Kidney capillary endothelial cell (primary cell): ENCODE measurements around the gene TSC22D1.
"Not testable (repeated sequence)": the region's sequence is repeated elsewhere in the genome, so short reads cannot be mapped to it uniquely, and the experiment has no call there.

Experiments used
- DNase-seq: peaks from one replicate; pipeline ENCODE4 v3.0.0-alpha.2; 2018; ENCODE audit warnings: low spot score

The TSC22D1 gene

DNA sequence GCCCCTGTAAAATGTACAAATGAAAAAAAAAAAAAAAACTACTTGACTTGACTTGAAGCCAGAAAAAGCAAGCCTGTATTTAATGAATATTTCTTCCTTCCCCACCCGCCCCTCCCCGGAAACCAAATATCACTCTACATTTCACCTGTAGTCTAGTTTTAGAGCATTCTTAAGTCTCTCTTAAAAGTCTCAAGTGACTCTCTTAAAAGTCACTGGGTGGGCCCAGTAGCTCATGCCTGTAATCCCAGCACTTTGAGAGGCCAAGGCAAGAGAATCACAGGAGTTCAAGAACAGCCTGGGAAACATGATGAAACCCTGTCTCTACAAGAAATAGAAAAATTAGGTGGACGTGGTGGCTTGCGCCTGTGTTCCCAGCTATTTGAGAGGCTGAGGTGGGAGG, 72.0 kb downstream of the TSC22D1 start:
- DNase-seq, result no peak

DNA sequence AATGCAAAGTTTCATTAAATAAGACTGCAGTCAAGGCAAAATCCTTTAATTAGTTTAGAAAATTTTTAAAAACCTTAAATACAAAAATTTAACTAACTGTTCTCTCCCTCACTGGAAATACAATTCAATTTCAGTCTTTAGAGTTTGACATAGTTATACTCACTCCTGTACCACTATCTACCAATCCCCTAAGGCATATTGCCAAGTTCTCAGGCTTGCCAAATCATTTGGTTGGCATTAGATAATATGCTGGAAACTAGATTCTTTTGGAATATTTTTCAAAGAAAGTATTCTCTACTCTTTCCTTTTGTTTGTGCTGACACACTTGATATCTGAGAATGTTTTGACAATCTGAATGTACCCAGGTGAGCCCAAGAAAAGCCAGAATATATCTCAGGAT, 77.2 kb downstream of the TSC22D1 start:
- DNase-seq, result no peak

DNA sequence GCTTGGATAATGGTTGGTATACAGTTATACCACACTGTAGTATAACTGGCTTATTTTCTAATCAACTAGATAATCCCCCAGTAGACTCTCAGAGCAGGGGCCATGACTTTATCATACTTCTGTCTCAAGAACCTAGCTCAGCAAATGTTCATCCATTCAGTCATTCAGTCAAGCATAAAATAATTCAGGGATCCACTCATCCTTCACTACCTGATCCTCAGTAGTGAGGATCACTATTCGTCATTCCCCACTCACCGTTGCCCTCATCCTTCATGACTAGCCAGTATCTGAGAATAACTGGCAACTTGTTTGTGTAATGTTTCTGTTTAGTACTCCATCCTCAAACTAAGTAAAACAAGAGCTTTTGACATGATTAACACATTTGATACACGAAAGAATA, 77.6 kb downstream of the TSC22D1 start:
- no peak for DNase-seq

DNA sequence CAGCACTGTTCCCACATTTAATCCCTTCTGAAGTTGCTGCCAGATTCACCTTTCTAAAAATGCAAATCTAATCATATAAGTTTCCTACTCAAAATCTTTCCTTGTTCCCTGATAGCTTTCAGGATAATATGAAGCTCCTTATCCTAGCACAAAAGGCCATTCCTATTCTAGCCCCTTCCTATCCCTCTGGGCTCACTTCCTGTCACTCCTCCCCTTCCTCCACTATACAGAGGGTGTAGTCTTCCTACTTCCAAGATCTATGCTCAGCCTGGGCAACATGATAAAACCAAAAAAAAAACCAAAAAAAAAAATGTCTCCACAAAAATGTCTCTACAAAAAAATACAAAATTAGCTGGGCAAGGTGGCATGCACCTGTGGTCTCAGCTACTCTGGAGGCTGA, 78.3 kb downstream of the TSC22D1 start:
- no peak for DNase-seq

DNA sequence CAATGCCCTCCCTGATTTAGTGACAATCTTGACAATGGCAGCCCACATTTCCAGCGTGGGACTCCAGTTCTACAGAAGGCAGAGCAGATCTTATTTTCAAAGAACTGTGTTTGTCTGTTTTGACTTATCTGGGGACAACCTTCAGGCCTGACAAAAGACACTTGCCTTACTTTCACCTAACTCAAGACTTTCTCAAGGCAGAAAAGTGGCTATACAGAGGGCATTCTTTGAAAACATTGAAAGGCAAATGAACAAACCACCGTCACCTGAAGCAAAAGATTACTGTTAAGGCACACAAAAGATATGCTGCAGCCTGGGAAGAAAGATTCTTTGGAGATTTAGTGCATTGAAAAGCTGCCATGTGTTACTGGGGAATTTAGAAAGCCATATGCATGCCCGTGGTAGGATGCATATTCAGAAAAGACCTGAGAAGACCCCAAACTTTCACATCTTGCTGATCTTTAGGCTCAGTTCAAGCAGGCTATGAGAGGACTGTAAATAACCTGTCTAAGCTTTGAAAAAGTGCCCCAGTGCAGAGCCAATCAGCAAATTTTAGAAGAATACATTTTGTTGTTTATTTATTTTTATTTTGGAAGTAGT, 82.8 kb downstream of the TSC22D1 start:
- DNase-seq, result no peak

DNA sequence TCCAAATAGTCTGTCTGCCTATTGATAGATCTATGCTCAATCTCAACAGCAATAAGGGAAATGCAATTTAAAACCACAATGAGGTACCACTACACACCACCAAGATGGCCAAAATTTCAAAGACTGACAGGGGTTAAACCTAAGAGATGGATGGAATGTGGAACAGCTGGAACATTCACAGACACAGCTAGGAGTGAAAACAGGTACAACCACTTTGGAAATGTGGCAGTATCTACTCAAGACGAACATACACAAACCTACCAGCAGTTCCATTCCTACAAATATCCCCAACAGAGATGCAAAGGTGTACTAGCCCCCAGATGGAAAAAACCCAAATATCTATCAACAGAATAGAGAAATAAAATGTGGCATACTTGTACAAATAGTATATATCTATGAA, 86.4 kb downstream of the TSC22D1 start:
- no peak for DNase-seq

DNA sequence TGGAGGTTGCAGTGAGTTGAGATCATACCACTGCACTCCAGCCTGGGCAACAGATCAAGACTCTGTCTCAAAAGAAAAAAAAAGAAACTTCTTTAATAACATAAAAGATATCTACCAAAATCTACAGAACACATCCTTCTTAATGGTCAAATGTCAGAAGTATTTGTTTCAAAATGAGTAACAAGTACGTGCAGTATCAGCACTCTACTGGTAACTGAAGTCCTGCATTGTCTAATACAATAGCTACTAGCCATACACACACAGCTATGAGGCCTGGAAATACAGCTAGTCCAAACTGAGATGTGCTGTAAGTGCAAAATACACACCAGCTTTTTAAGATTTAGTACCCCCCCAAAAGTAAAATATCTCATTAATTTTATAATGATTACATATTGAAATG, 88.1 kb downstream of the TSC22D1 start:
- DNase-seq, result no peak

DNA sequence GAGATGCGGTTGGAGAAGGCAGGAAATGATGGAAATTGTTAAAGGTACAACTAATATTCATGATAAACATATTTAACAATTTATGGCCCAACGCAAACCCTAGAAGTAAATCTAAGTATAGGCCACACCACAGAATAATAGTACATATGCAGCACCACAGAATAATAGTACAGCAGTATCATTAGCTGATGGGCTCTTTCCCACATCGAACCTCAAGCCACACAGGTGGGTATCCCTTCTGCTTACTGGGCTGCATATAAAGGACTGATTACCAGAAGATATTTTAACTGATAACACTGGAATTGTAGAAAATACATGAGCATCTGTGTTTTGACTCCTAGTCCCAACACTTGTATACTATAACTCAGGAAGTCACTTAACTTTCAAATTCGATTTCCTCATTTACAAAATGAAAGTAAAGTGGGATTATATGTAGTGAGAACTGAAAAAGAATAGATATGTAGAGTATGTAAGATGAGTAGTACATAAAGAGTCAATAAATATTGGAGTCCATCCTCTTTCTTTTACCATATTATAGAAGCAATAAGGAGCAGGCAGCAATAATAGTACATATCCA, 91.5 kb downstream of the TSC22D1 start:
- DNase-seq, result no peak

DNA sequence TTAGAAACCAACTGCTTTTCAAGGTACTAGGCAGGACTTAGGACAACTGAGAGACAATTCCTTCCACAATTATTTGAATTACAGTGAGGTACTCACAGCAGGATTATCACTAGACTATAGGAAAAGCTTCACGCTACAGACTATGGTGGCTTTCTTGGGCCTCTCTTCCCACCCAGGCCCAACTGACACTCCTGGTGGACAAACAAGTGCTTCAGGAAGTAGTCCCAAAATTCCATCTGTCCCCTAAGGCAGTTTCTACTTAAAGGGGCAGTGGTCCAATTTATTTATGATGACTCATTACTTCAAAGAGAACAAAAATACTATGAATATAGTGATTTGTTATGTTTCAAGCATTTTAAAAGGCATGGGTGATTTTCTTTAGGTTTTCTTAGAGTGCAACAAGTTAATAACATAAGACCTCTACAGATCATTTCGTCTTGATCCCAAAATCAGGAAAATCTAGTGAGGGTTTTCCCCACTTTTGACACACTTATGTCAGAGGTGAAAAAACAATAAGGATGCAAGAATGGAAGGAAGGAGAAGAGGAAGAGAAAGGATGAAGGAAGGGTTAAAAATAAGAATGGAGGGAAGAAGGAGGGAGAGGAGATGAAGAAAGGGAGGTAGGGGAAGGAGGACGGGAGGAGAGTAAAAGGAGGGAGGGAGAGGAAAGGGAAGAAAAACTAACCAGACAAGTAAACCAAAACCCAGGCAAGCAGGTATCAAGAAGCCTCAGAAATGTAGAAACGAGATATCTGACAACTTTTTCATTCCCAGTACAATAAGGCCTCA, 101.8 kb downstream of the TSC22D1 start:
- no peak for DNase-seq

DNA sequence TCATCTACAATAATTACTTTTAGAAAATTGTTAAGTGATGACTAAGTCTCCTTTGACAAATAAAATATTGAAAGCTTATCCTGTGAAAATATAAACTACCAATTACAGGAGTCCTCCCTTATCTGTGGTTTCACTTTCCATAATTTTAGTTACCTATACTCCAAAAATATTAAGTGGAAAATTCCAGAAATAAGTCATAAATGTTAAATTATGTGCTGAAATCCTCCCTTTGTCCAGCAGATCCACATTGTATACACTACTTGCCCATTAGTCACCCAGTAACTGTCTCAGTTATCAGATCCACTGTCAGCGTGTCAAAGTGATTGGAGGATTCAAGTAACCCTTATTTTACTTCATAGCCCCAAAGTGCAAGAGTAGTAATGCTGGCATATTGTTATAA, 104.4 kb downstream of the TSC22D1 start:
- no peak for DNase-seq

DNA sequence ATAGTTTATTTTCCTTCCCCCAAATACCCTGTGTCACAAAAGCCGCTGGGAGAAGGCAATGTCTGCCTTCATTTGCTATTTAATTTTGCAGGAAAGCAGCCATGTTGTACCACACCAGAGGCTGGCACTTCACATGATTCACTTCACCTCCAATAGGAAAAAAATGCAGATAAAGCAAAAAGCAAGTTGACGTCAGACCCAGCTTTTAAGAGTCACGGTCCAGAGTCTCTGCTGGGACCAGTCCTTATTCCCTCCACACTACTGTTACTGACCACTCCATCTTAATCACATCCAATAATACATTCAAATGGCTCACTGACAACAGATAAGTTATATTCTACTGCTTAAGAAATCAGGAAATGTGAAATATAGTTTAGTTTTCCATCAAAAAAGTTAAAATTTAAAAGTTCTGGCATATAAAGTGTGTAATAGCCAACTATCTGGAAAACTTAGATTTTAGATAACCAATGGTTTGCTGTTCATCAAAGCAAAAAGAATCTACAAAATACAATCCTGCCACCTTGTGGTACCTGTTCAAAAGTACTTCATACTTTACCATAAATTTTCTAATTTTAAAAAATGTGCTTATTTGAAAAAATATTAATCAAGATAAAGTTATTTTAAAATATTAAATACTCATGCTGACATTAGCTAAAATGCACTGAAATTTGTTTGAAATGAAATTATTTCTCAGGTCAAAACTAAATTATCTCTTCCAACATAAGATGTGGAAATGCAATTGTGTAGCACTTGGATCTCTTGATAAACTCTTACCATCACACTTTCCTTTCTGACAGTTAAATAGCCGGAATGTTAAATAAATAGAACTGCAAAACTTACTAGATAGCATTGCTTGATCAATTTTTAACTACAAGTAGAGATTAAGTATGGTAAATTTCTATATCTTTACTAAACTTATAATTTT, 105.2 kb downstream of the TSC22D1 start:
- DNase-seq, result peak; percentile 25

DNA sequence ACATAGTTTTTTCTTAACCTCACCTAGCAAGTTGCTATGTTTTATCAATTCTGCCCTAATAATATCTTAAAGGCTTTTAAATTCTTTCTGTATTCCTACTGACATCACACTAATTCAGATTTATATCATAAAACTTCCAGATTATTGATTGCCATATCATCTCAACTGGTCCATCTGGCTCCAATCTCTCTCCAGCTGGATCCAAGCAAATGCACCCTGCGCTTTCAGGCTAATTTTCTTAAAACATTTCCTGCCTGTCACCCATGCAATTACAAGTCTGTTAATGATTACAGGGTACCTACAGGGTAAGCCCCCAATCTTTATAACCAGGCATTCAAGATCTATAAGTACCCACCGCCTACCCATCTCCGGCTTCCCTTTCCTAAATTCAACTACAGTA, 107.3 kb downstream of the TSC22D1 start:
- DNase-seq, result no peak

DNA sequence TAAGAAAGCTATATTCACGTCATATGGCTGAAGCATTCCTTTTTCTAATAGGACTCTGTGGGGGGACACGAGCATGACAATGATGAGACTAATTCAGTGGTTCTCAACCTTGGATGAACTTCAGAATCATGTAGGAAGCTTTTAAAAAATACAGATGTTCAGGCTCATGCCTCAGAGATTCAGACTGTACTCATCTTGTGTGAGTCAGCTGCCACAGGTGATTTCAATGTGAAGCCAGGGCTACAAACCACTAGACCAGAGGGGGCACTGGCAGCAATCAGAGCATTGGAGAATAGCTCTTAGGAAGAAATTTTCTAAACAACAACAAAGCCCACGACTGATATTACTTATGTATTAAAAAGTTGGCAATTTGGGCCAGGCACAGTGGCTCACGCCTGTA, 110.8 kb downstream of the TSC22D1 start:
- DNase-seq, result no peak

DNA sequence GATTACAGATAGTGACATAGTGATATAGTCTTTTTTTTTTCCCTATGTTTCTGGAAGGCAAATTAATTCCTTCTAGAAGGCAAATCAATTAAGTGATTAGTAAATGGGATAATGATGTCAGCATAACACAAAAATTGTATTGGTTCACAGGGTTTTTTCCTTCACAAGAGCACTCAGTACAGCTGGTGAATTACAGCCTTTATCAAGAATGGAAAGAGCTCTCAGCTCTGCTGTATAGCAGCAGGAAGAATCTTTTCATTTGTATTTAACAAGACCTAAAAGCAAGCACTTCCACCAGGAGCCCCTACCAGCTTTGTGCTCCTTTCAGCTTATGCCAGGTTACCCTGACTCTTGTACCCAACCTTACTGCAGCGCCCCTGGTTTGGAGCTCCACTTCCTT, 111.7 kb downstream of the TSC22D1 start:
- DNase-seq, result no peak

DNA sequence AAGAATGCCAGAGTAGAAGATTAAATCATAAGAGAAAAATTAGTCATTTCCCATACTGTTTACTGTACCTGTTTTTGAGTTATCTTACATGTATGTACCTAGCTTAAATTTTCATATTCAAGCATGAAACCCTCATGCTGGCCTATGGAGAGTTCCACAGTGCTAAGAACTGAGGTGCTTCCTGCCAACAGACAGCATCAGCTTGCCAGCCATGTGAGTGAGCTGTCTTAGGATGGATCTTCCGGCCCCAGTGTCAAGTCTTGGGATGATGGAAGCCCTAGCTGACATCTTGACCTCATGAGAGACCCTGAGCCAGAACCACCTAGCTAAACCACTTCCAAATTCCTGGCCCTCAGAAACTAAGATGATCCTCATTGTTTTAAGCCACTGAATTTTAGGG, 112.4 kb downstream of the TSC22D1 start:
- DNase-seq, result no peak

DNA sequence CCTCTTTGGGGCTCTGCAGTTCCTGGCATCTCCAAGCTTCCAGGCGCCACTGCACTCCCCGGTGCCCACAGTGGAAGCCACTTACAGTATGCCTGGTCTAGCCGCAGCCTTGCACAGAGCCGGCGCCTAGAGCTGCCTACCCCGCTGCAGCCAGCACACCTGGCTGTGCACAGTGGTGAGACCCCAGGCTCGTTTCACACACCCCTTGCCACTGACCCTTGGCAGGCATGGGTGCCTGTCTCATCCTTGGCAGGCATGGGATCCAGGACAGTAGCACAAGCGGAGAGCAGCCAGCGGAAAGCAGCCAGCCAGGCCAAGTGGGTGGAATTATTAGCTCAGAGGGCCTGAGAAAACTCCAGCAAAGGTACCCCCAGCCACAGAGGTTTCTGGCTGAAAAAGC, 116.5 kb downstream of the TSC22D1 start:
- no peak for DNase-seq

DNA sequence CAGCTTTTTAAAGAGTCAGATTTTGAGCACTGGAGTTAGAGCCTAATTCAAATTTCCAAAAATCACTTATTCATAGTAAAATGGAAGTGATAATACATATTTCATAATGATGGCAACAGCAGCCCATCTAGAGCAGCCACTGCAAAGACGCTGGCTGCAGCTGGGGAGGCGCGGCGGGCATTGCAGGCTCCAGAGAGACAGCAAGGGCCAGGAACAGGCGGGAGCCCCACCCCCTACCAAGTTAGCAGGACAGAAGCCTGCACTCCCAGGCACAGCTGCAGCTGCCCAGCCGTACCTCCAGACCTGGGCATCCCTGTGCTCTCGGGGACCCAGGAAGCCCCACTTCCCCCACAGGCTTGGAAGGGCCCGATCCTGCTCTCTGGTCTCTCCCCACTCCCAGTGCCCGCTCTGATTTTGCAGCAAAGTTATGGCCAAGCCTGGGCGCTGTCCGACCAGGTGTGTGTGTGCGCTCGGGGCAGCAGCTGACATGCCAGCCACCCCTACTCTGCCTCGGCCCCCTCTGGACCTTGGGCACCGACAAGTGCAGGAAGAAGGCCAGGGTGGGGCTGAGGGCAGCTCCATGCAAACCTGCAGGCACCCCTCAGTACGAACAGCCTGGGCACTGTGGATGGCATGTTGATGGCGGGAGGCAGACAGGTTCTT, 117.7 kb downstream of the TSC22D1 start:
- no peak for DNase-seq

DNA sequence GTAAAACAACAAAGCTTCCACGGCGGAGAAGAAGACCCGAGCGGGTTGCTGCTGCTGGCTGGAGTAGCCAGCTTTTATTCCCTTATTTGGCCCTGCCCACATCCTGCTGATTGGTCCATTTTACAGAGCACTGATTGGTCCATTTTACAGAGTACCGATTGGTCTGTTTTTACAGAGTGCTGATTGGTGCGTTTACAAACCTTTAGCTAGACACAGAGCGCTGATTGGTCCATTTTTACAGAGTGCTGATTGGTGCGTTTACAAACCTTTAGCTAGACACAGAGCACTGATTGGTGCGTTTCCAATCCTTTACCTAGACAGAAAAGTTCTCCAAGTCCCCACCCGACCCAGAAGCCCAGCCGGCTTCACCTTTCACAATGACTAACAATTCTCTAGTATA, 119.9 kb downstream of the TSC22D1 start:
- DNase-seq, result not testable (repeated sequence)

DNA sequence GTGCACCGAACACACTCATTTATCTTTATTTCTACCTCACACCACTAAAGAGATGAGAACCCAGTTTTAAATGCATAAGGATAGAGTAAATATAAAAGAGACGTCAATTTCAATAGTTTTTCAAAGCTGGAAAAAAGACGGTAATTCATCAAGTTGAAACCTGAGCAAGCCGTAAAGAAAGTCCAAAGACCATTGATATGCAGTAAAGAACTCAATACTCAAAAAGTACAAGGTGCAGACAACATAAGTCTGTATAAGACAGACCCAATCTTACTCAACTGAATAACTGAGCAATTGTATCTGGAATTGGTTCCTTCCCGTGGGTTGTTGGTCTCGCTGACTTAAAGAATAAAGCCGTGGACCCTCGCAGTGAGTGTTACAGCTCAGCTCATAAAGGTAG, 120.4 kb downstream of the TSC22D1 start:
- DNase-seq, result no peak

DNA sequence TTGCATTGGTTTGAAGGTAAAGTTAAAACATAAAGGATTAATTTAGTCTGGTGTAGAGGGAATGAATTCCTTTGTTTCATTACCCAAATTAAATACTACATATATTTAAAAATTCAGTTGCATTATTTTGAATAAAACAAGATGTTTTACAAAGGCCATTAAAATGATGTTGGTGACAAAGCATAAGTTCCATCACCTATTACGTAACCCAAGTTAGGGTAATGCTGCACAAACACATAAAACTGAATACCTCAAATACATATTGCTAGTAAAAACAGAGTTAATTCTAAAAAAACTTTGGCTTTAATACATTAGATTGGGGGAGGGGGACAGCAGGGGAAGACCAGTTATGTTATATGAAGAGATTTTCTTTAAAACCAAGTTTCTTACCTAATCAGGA, 122.2 kb downstream of the TSC22D1 start:
- no peak for DNase-seq

DNA sequence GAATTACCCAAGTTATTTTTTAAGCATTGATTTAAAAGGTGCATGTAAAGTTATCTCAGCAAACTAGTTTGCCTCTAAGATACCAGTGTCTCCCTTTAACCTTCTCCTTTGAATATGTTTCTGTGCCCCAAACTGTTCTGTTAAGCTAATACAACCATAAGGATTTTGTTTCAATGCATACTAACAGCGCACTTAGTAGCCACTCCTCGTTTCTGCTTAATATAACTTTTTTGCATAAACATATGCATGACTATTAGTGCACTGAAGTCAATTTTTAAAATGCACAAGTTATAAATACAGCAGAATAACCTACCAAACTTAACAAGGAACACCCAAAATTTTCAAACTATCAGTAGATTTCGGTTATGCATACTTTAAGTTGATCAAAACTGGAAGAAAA, 123.1 kb downstream of the TSC22D1 start:
- no peak for DNase-seq

DNA sequence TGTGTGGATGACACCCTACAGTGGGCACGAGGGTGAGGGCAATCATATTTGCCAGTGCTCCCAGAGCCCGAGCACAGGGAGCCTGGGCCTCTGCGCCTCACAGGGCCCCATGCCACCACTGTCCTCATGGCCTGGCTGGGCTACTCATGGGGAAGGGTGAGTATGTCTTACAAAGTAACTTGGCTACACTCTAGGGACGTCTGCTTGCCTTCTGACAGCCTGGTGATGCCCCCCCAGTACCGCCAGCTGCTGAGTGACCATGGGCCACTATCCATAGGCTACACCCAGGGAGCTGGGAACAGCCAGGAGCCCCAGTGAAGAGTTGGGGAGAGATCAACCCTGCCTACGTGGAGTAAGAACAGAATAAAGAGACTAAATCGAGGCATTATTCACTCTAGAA, 123.7 kb downstream of the TSC22D1 start:
- DNase-seq, result no peak
